SK-N-MC (cell line): ENCODE measurements around the gene PICK1.

Experiments
- DNase-seq: peaks from one replicate; pipeline ENCODE4 v3.0.0-alpha.2; 2011; ENCODE audit warnings: low read depth, low spot score
- H3K27ac ChIP-seq: fragments of 200-600 bp; sonication (generic); 2 replicates; pipeline ENCODE4 v1.5.1; 2016; ENCODE audit warnings: mixed run types
- H3K36me3 ChIP-seq: fragments of 200-600 bp; sonication (generic); 2 replicates; pipeline ENCODE4 v1.6.1; 2017; ENCODE audit warnings: antibody characterized with exemption, low read length, mixed read lengths; ENCODE audit not compliant: insufficient read depth
- H3K4me3 ChIP-seq: fragments of 200-600 bp; sonication (generic); 2 replicates; pipeline ENCODE4 v1.5.1; 2016
- H3K9ac ChIP-seq: fragments of 200-600 bp; sonication (generic); 2 replicates; pipeline ENCODE4 v1.8.0; 2017; ENCODE audit warnings: mixed run types, mixed read lengths; ENCODE audit not compliant: insufficient read length
- H3K9me3 ChIP-seq: fragments of 200-600 bp; sonication (generic); 2 replicates; pipeline ENCODE4 v1.6.1; 2017; ENCODE audit warnings: low read depth, mild to moderate bottlenecking, antibody characterized with exemption, low read length, moderate library complexity, mixed read lengths
- EZH2 ChIP-seq: fragments of 200-600 bp; sonication (generic); IDR thresholded peaks from one replicate; pipeline ENCODE4 v1.6.1; 2017; ENCODE audit warnings: antibody characterized with exemption
- FOXP2 ChIP-seq: optimal IDR thresholded peaks from 2 replicates; pipeline ENCODE3; 2011; ENCODE audit warnings: mild to moderate bottlenecking, moderate library complexity; ENCODE audit not compliant: insufficient read depth; ENCODE audit errors: extremely low read length, control extremely low read depth
- POLR2AphosphoS5 ChIP-seq: IDR thresholded peaks from 2 replicates; pipeline ENCODE4 v1.6.1; 2012; ENCODE audit warnings: mild to moderate bottlenecking, low read depth, low read length, borderline replicate concordance

Gene PICK1

DNA sequence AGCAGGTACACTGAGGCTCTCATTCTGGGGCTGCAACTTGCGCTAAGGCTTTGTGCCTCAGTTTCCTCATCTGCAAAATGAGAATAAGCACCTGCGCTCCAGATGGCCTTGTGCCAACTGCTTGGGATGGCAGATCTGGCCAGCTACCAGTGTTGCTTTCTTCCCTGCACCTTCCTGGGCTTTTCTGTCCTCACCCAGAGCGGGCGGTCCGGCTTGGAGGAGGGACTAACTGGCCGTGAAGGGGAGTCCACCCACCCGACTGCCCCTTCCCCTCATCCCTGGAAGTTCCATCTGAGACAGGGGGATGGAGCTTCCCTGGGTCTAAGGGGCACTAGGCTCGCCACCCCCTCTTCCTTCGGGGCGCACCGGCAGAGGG, 23.3 kb downstream of the PICK1 start:
- no peak for DNase-seq
- H3K9me3 ChIP-seq: no peaks in the 10 kb centered on the region
- no peaks in the 10 kb centered on the region for H3K36me3 ChIP-seq
- H3K27ac ChIP-seq: no peak overlapping the region
- H3K9ac ChIP-seq: no peak overlapping the region
- no peak for TF ChIP-seq EZH2
- no peak for TF ChIP-seq POLR2AphosphoS5
- no peak for TF ChIP-seq FOXP2
- H3K4me3 ChIP-seq: no peak overlapping the region

DNA sequence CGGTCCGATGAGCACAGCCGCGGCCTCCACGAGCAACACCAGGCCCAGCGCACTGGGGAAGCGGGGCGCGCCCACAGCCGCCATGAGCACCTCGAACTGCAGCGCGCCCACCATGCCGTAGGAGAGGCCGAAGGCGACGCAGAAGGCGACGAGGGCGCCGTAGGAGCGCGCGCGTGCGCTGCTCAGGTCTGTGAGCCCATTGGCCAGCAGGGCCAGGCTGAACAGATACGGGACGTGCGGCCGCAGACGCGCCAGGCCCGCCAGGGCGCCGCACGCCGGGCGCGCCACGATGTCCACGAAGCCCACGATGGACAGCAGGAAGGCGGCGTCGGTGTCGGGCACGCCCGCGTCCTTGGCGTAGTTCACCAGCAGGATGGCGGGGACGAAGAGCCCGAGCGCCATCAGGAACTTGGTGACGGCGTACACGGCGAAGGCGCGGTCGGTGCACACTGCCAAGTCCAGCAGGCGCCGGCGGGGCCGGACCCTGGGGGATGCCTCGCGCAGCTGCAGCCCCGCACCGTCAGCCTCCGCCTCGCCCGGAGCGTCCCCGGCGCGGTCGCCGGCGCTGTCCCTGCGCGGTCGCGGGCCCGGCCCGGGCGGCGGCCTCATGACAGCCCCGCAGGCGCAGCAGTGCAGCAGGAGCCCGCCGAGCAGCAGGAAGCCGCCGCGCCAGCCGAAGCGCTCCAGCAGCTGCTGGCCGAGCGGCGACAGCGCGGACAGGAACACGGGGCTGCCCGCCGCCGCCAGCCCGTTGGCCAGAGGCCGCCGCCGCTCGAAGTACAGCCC, 23.8 kb downstream of the PICK1 start:
- Histone ChIP-seq H3K27ac (no peak overlapping the region), H3K36me3 (no peaks in the 10 kb centered on the region), H3K4me3 (peak overlapping the region; percentile 64), H3K9ac (no peak overlapping the region), H3K9me3 (no peaks in the 10 kb centered on the region)
- TF ChIP-seq POLR2AphosphoS5 (no peak; the same call in 1 of the 2 replicates), FOXP2 (no peak), EZH2 (no peak)
- no peak for DNase-seq

DNA sequence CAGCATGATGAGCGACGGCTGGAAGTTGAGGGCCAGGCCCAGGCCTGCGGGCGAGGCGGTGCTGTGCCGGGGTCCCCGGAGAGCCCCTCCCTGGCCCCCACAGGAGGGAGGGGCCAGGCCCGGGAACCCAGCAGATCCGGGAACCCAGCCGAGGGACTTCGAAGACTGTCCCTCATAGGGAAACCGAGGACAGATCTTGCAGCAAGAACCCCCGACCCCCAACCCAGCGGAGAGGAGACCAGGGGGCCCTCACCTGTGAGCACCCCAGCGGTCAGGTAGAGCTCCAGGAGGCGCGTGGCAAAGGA, 24.4 kb downstream of the PICK1 start:
- H3K27ac ChIP-seq: no peak overlapping the region
- DNase-seq: no peak
- no peak overlapping the region for H3K9ac ChIP-seq
- H3K9me3 ChIP-seq: no peaks in the 10 kb centered on the region
- peak overlapping the region; percentile 64 for H3K4me3 ChIP-seq
- TF ChIP-seq EZH2 (no peak), POLR2AphosphoS5 (no peak), FOXP2 (no peak)
- no peaks in the 10 kb centered on the region for H3K36me3 ChIP-seq

DNA sequence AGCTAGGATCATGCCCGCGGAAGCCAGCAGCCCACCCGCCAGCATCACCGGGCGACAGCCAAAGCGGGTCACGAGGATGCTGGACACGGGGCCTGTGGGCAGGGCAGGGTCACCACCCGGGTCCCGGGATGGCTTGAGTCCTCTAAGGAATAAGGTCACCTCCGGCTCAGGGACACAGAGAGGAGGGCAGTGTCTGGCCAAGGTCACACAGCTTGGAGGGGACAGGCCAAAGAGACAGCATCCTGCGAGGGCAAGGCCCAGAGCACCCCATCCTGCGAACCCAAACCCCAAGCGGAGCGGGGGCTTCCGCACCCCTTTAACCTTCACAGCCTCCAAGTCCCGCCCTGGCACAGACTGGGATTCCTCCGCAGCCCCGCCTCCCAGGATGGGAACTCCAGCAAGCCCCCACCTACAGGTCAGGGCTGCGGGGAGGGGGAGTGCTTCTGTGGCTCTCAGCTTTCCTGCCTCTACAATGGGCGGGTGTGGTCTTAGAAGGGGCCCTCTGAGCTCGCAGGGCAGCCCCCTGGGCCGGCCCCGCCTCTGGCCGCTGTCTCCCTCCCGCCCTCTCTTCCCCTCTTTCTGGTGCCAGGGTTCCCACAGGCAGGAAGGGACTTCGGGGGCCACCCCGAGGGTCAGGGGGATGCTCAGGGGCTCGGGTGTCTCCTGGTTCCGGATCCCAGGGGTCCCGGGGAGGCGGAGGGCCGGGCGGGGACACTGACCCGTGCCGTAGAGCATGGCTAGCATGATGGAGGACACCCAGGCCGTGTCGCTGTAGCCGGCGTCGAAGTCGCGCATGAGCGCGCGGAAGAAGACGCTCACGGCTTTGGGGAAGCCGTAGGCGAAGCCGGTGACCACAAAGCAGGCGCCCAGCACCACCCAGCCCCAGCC, 25.0 kb downstream of the PICK1 start:
- no peak overlapping the region for H3K9ac ChIP-seq
- no peaks in the 10 kb centered on the region for H3K9me3 ChIP-seq
- H3K27ac ChIP-seq: no peak overlapping the region
- TF ChIP-seq POLR2AphosphoS5 (no peak), EZH2 (no peak), FOXP2 (no peak)
- H3K36me3 ChIP-seq: no peaks in the 10 kb centered on the region
- H3K4me3 ChIP-seq: peak overlapping the region; percentile 64
- DNase-seq: no peak

DNA sequence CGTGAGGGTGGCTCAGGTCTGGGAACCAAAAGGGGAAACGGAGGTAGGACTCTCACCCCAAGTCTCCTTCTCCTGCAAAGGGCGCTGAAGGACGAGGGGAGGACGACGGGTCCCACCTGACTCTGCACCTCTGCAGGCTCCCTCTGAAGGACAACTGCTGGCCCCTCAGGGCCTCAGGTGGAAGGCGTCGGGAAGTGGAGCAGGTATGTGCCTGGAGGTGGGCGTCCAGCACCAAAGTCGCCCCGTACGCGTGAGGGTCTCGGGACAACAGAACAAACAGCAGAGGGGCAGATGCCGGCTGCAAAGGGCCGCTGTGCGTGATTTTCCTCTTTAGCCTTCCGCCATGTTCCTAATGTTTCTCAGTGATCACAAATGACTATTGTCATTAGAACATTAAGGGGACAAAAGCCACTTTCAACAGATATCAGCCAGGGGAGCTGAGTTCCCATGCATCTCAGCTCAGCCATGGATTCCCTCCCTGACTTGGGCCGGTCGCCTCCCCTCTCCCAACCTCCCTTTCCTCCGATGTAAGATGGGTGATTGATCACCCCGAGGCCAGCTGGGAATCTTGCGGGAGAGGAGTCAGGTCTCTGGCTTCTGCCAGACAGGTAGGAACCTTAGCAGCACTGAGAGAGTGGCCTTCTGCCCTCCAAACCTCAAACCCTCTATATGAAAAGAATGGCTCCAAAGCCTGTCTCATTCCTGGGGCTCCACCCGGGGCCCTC, 25.9 kb downstream of the PICK1 start:
- Histone ChIP-seq H3K36me3 (no peaks in the 10 kb centered on the region), H3K9ac (no peak overlapping the region), H3K9me3 (no peaks in the 10 kb centered on the region), H3K4me3 (no peak overlapping the region), H3K27ac (no peak overlapping the region)
- DNase-seq: no peak
- TF ChIP-seq EZH2 (no peak), POLR2AphosphoS5 (no peak), FOXP2 (no peak)

DNA sequence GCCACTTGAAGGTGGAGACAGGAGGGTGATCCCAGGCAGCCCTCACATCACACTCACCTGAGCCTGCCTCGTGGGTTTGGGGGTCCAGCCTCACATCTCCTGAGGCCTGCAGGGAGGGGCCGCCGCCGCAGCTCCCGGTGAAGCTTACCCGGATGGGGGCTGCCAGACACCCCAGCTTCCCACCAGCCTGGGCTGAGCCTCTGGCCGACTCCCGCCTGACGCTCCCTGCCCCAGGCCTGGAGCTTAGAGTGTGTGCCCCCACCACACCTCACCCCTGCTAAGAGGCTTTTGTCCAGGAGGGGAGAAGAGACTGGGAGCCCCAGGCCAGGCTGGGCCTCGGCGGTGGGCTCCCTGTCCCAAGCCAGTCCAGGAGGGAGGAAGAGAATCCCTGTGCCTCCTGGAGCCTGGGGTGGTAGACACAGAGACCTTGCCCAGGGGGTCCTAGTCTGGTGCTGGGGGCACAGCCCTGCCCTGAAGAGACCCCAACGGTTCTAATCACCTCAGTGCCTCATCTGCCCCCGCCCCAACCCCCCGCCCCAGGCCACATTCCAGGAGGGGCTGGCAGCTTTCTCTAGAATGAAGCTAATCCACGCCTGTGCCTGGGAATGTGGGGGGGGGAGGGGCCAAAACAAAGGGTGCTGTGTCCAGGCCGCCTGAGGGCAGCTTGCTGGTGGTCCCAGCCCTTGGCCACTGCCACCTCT, 26.9 kb downstream of the PICK1 start, which contains the start of gene SLC16A8:
TSS of gene SLC16A8 (minus strand) at position 254 of the 701 bp plus-strand sequence. CDS start 1,311 bp downstream, outside the sequence.
- H3K9me3 ChIP-seq: no peaks in the 10 kb centered on the region
- no peak within 1 kb of the TSS for H3K9ac ChIP-seq
- no peak within 1 kb of the TSS for H3K27ac ChIP-seq
- TF ChIP-seq POLR2AphosphoS5 (no peak), EZH2 (no peak), FOXP2 (no peak)
- H3K4me3 ChIP-seq: no peak within 1 kb of the TSS
- H3K36me3 ChIP-seq: no peaks in the 10 kb centered on the region
- no peak for DNase-seq

DNA sequence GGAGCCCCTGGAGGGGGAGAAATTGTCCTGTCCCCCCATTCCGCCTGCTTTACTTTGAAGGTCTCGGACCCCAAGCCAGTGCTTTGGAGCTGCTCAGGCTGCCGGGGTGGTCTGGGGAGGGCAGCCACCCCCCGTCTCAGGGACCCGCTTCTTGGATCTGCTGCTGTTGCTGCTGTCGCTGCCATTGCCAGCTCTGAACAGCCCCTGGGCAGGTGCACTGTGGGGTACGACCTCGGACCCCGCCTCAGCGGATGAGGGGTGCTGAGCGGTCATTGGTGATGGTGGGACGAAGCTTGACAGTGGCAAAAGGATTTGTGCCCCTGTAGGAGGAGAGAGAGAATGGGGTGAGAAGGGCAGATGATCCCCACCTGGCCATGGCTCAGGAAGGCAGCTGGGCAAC, 27.9 kb downstream of the PICK1 start:
- H3K9me3 ChIP-seq: no peaks in the 10 kb centered on the region
- no peak overlapping the region for H3K4me3 ChIP-seq
- TF ChIP-seq EZH2: no peak
- TF ChIP-seq FOXP2: no peak
- no peak for TF ChIP-seq POLR2AphosphoS5
- no peak overlapping the region for H3K9ac ChIP-seq
- no peak overlapping the region for H3K27ac ChIP-seq
- no peak for DNase-seq
- no peaks in the 10 kb centered on the region for H3K36me3 ChIP-seq

DNA sequence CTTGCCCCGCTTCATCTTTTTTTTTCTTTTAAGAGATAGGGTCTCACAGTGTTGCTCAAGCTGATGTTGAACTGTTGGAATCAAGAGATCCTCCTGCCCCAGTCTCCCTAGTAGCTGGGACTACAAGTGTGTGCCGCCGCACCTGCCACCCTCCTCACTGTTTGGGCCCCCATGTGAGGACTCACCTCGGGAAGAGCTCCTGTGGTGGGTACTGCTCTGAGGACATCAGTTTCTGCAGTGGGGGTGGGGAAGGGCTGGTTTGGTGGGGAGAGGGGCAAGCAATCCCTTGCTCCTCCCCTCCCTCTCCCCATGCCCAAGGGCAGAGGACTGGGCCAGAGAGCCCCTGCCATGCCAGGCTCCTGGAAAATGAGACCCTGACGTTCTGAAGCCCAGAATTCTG, 28.3 kb downstream of the PICK1 start:
- Histone ChIP-seq H3K4me3 (no peak overlapping the region), H3K9me3 (no peaks in the 10 kb centered on the region), H3K27ac (no peak overlapping the region), H3K9ac (no peak overlapping the region), H3K36me3 (no peaks in the 10 kb centered on the region)
- no peak for TF ChIP-seq POLR2AphosphoS5
- no peak for TF ChIP-seq FOXP2
- no peak for TF ChIP-seq EZH2
- DNase-seq: no peak
